ENCODE data around the gene EVC. TPM values are rescaled to one million over a fixed set of nuclear protein-coding genes. Genes with fewer than 3 reads are reported as not detected.

EVC gene
- polyA plus RNA-seq, 4 donors: 0.22 to 2.4 (median 1.1) TPM

DNA sequence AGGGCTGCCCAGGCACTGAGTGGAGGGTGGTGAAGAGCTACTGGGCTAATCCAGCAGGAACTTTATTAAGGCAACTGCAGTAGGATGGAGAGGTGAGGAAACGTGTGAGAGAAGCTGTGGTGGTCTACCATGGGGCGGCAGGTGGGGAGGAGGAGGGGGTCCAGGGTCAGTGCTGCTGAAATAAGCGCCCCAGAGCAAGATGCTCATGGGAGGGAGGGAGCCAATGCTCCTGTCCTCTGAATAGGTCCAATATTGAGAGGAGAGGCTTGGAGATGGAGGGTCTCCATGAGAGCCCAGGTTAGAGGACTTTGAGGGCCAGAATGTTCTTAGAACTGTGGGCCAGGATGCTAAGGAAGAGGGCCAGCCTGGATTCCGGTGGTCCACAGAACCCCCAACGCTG, 35.2 kb downstream of the EVC start:
- peaks cover 0 to 2% (median 2%) of the 10 kb centered on the region in 3 donors for H3K36me3 ChIP-seq (ENCODE audit: control insufficient read depth in 3 of 3, insufficient read depth in 2 of 3, low read depth in 1 of 3, low read length in 3 of 3)
- H3K9me3 ChIP-seq (ENCODE audit: control insufficient read depth in 2 of 2, insufficient read depth in 1 of 2, low read depth in 1 of 2, low read length in 1 of 2): no peaks in the 10 kb centered on the region
- DNase-seq: no peak
- H3K27me3 ChIP-seq (ENCODE audit: control insufficient read depth in 3 of 3, insufficient read depth in 3 of 3, low read length in 3 of 3): no peaks in the 10 kb centered on the region
- FAIRE-seq: no peak
- WGBS, 3 donors: 57 to 85% (median 69%) methylated on average over 5 of the region's 5 CpGs
- H3K4me1 ChIP-seq (ENCODE audit: control insufficient read depth in 3 of 3, insufficient read depth in 2 of 3, low read depth in 1 of 3, low read length in 2 of 3): no peaks in the 10 kb centered on the region
- no peak overlapping the region for H3K27ac ChIP-seq (ENCODE audit: low read depth in 1 of 3, low read length in 2 of 3)
- no peak overlapping the region for H3K4me3 ChIP-seq (ENCODE audit: low read depth in 1 of 3, low read length in 3 of 3)

DNA sequence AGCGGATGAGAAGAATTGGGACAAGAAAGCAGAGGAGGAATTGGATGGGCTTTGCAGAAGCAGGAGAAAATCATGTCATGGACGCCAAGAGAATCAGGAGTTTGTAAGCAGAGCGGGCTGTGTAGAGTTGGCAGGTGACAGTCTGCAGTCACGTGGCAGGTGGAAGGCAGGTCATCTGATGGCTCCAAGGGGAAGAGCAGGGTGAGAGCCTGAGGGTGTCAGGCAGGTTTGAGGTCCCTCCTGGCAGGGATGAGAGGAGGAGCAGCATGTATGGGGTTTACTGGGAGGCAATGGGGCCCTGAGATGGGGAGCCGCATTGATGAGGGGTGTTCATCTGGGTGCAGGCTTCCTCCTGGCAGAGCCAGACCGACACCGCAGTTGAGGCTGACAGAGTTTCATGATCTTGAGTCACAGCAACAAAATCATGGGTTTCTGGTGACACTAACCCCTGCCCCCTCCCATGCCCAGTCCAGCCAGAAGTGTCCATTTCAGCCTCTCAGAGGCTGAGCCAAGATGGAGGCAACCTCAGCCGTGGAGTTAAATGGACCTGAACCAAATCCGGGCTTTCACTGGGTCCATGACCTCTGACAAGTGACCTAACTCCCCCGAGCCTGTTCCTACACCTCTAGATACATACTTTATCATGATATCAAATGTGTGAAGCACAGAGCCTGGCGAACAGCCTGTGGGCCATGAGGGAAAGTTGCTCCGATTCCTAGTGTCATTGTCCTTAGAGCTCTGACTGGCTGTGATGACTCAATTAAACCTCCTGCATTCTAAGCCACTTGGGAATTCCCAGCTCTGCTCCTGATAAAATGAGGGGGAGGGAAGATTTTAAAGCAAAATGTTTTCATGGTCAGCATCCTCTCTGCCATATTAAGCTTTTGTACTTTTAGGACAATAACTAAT, 36.1 kb downstream of the EVC start:
- Histone ChIP-seq H3K27ac (ENCODE audit: low read depth in 1 of 3, low read length in 2 of 3) (no peak overlapping the region), H3K9me3 (ENCODE audit: control insufficient read depth in 2 of 2, insufficient read depth in 1 of 2, low read depth in 1 of 2, low read length in 1 of 2) (no peaks in the 10 kb centered on the region), H3K4me3 (ENCODE audit: low read depth in 1 of 3, low read length in 3 of 3) (no peak overlapping the region), H3K4me1 (ENCODE audit: control insufficient read depth in 3 of 3, insufficient read depth in 2 of 3, low read depth in 1 of 3, low read length in 2 of 3) (no peaks in the 10 kb centered on the region), H3K36me3 (ENCODE audit: control insufficient read depth in 3 of 3, insufficient read depth in 2 of 3, low read depth in 1 of 3, low read length in 3 of 3) (peaks cover 0 to 5% (median 2%) of the 10 kb centered on the region in 3 donors), H3K27me3 (ENCODE audit: control insufficient read depth in 3 of 3, insufficient read depth in 3 of 3, low read length in 3 of 3) (no peaks in the 10 kb centered on the region)
- DNase-seq (no peak), FAIRE-seq (no peak)
- 66 to 77% (median 73%) methylated on average over 12 of the region's 12 CpGs for WGBS, 3 donors

DNA sequence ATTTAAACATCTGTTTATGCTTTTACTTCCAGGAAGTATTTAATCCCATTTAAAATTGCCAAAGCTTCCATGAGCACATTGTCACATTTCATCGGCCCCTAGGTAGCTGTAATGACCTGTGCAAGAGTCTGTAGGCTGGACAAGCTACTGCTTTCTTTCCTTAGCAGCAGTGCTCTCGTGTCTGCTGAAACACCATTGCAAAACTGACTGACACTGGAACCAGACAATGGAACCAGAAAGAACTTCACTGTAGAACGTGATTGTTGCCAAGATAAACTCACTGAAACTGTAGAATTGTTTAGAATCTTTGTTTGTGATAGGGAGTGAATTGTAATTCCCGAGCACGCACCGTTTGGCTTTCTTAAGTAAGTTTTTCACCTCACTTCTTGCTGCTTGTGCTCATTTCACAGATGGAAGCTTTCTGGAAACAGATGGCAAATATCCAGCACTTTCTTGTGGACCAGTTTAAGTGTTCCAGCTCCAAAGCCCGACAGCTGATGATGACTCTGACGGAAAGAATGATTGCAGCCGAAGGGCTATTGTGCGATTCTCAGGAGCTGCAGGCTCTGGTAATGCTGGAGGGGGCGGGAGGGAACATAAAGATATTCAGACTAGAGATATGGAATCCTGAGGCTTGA, 36.9 kb downstream of the EVC start:
- peaks cover 0 to 5% (median 2%) of the 10 kb centered on the region in 3 donors for H3K36me3 ChIP-seq (ENCODE audit: control insufficient read depth in 3 of 3, insufficient read depth in 2 of 3, low read depth in 1 of 3, low read length in 3 of 3)
- no peaks in the 10 kb centered on the region for H3K9me3 ChIP-seq (ENCODE audit: control insufficient read depth in 2 of 2, insufficient read depth in 1 of 2, low read depth in 1 of 2, low read length in 1 of 2)
- no peak overlapping the region for H3K4me3 ChIP-seq (ENCODE audit: low read depth in 1 of 3, low read length in 3 of 3)
- no peak overlapping the region for H3K27ac ChIP-seq (ENCODE audit: low read depth in 1 of 3, low read length in 2 of 3)
- DNase-seq (no peak), FAIRE-seq (no peak)
- H3K4me1 ChIP-seq (ENCODE audit: control insufficient read depth in 3 of 3, insufficient read depth in 2 of 3, low read depth in 1 of 3, low read length in 2 of 3): no peaks in the 10 kb centered on the region
- no peaks in the 10 kb centered on the region for H3K27me3 ChIP-seq (ENCODE audit: control insufficient read depth in 3 of 3, insufficient read depth in 3 of 3, low read length in 3 of 3)
- 54 to 74% (median 66%) methylated on average over 11 of the region's 11 CpGs for WGBS, 3 donors

DNA sequence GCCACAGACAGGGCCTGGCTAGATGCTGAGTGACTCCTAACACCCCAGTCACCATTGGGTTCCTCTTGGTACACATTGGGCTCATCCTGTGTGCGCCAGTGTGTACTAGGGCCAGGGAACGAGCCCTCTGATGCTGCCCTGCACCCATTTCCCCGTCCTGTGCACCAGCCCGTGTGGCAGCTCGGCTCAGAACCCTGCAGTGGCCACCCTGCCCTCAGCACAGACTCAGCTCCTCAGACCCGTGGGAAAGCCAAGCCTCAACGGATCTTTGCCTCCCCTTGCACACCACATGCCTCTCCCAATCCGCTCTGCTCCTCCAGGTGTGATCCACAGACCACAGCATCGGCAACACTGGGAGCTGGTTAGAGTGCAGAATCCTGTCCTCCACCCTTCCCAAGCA, 38.6 kb downstream of the EVC start:
- H3K27ac ChIP-seq (ENCODE audit: low read depth in 1 of 3, low read length in 2 of 3): no peak overlapping the region
- H3K9me3 ChIP-seq (ENCODE audit: control insufficient read depth in 2 of 2, insufficient read depth in 1 of 2, low read depth in 1 of 2, low read length in 1 of 2): no peaks in the 10 kb centered on the region
- DNase-seq: no peak
- WGBS, 3 donors: 75 to 87% (median 76%) methylated on average over 9 of the region's 9 CpGs
- H3K27me3 ChIP-seq (ENCODE audit: control insufficient read depth in 3 of 3, insufficient read depth in 3 of 3, low read length in 3 of 3): no peaks in the 10 kb centered on the region
- FAIRE-seq: no peak
- H3K4me3 ChIP-seq (ENCODE audit: low read depth in 1 of 3, low read length in 3 of 3): no peak overlapping the region
- H3K4me1 ChIP-seq (ENCODE audit: control insufficient read depth in 3 of 3, insufficient read depth in 2 of 3, low read depth in 1 of 3, low read length in 2 of 3): no peaks in the 10 kb centered on the region
- peaks cover 0 to 8% (median 2%) of the 10 kb centered on the region in 3 donors for H3K36me3 ChIP-seq (ENCODE audit: control insufficient read depth in 3 of 3, insufficient read depth in 2 of 3, low read depth in 1 of 3, low read length in 3 of 3)

DNA sequence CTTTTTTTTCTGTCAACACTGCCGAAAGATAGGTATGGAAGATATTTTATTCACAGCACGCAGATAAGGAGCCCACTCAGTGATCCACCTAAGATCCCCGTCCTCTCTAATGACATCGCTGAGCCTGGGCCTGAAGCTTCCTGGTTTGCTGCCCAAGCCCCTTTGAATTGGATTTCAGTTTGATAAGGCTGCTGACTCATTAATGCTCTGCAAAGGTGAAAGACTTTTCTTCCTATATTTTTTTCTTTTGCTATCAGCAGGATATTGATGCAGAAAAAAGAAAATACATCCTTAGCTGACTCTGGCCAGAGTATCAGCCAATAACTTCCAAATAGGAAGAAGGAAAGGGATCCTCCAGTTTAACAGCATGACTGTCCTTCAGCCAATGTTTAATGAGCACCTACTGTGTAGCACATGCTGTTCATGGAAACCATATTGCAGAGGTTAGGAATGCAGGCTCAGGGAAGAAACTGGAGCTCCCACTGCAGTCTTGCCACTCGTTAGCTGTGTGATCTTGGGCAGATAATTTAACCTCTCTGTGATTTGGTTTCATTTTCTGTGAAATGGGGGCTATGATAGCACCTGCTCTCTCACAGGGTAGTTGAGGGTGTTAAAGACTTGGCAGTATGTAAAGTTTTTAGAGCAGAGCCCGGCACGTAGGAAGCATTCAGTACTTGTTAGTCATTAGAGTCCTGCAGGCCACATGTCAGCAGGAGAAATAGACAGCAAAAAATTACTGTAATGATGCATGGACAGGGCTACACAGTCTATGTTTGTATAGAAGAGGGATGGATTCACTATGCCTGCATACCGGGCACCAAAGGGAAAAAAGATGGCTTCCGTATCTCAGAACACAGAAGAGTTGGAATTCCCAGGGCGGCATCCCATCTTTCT, 39.3 kb downstream of the EVC start:
- Histone ChIP-seq H3K9me3 (ENCODE audit: control insufficient read depth in 2 of 2, insufficient read depth in 1 of 2, low read depth in 1 of 2, low read length in 1 of 2) (no peaks in the 10 kb centered on the region), H3K27me3 (ENCODE audit: control insufficient read depth in 3 of 3, insufficient read depth in 3 of 3, low read length in 3 of 3) (no peaks in the 10 kb centered on the region), H3K4me1 (ENCODE audit: control insufficient read depth in 3 of 3, insufficient read depth in 2 of 3, low read depth in 1 of 3, low read length in 2 of 3) (no peaks in the 10 kb centered on the region), H3K27ac (ENCODE audit: low read depth in 1 of 3, low read length in 2 of 3) (no peak overlapping the region), H3K36me3 (ENCODE audit: control insufficient read depth in 3 of 3, insufficient read depth in 2 of 3, low read depth in 1 of 3, low read length in 3 of 3) (peaks cover 0 to 8% (median 2%) of the 10 kb centered on the region in 3 donors), H3K4me3 (ENCODE audit: low read depth in 1 of 3, low read length in 3 of 3) (no peak overlapping the region)
- WGBS, 3 donors: 68 to 85% (median 68%) methylated on average over 10 of the region's 10 CpGs
- no peak for DNase-seq
- no peak for FAIRE-seq

DNA sequence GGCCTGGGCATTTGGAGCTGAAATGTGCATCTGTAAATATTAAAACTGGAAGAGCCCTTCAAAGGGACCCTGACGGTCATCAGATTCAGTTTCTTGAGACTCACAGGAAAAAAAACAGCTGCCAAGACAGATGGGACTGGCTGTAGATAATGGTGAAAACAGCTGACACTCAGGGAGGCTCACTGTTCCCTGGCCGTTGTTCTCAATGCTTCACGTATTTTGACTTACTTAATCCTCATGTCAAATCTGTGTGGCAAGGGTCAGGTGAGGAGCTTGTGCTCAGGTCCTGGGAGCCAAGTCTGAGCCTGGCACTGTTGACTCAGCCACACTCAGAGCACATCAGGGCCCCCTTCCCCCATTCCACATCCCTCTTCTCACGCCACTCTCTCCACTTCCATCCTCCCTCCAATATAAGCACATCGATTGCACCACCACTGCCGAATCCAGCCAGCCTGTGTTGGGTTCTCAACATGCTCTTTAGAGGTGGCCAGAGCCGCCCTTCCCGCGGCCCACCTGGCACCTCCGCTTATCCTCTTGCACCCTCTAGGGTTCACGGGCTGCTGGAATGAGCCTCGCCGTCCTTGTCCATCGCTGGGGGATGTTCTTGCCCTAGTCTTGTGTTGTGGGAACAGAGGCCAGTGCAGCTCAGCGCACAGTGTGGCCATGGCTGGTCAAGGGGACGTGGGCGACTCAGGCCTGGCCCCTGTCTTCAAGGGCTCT, 40.1 kb downstream of the EVC start:
- 82 to 84% (median 82%) methylated on average over 17 of the region's 17 CpGs for WGBS, 3 donors
- Histone ChIP-seq H3K9me3 (ENCODE audit: control insufficient read depth in 2 of 2, insufficient read depth in 1 of 2, low read depth in 1 of 2, low read length in 1 of 2) (no peaks in the 10 kb centered on the region), H3K4me1 (ENCODE audit: control insufficient read depth in 3 of 3, insufficient read depth in 2 of 3, low read depth in 1 of 3, low read length in 2 of 3) (no peaks in the 10 kb centered on the region), H3K27ac (ENCODE audit: low read depth in 1 of 3, low read length in 2 of 3) (no peak overlapping the region), H3K27me3 (ENCODE audit: control insufficient read depth in 3 of 3, insufficient read depth in 3 of 3, low read length in 3 of 3) (no peaks in the 10 kb centered on the region), H3K4me3 (ENCODE audit: low read depth in 1 of 3, low read length in 3 of 3) (no peak overlapping the region), H3K36me3 (ENCODE audit: control insufficient read depth in 3 of 3, insufficient read depth in 2 of 3, low read depth in 1 of 3, low read length in 3 of 3) (peaks cover 0 to 8% (median 2%) of the 10 kb centered on the region in 3 donors)
- FAIRE-seq: no peak
- no peak for DNase-seq

DNA sequence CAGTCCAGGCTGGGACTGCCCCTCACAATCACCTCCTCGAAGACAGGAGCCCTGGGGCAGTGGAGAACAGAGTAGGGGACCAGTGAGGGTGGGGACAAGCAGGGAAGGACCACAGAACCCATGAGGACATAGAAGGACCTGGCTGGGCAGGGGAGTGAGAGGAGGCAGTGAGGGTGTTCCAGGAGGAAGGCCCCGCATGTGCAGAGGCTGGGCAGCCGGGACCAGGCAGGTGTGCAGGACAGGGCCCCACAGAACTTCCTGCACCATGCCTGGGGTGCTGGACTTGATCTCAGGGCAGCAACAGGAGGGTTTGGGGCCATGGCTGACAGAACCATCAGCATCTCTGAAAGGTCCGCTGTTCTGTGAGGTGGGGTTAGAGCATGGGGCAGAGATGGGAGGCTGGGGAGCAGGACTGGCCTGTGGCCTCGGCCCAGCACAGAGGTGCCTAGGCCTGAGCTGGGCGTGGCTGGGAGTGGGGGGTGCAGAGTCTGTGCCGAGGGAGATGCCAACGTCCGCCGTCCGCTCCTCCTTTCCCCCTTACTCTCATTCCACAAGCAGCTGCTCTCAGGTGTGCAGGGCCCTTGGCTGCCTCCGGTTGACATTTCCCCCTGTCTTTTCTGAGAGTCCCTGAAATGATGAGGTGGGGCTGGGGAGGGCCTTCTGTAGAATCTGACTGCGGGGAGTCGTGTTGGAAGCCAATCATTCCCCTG, 40.8 kb downstream of the EVC start:
- no peak overlapping the region for H3K4me3 ChIP-seq (ENCODE audit: low read depth in 1 of 3, low read length in 3 of 3)
- no peak for FAIRE-seq
- no peaks in the 10 kb centered on the region for H3K9me3 ChIP-seq (ENCODE audit: control insufficient read depth in 2 of 2, insufficient read depth in 1 of 2, low read depth in 1 of 2, low read length in 1 of 2)
- DNase-seq: no peak
- no peaks in the 10 kb centered on the region for H3K4me1 ChIP-seq (ENCODE audit: control insufficient read depth in 3 of 3, insufficient read depth in 2 of 3, low read depth in 1 of 3, low read length in 2 of 3)
- H3K27me3 ChIP-seq (ENCODE audit: control insufficient read depth in 3 of 3, insufficient read depth in 3 of 3, low read length in 3 of 3): no peaks in the 10 kb centered on the region
- no peak overlapping the region for H3K27ac ChIP-seq (ENCODE audit: low read depth in 1 of 3, low read length in 2 of 3)
- peaks cover 0 to 9% (median 5%) of the 10 kb centered on the region in 3 donors for H3K36me3 ChIP-seq (ENCODE audit: control insufficient read depth in 3 of 3, insufficient read depth in 2 of 3, low read depth in 1 of 3, low read length in 3 of 3)
- 67 to 76% (median 68%) methylated on average over 14 of the region's 14 CpGs for WGBS, 3 donors

All from small intestine (tissue), 7 donors.